Fibroblast of skin of left quadriceps (primary cell): ENCODE data around the gene YTHDF1.
"Not testable (repeated sequence)": the region's sequence is repeated elsewhere in the genome, so short reads cannot be mapped to it uniquely, and the experiment has no call there.

Experiments
- DNase-seq, 2 experiments: peaks; one replicate each; pipeline ENCODE4 v3.0.0-alpha.2; 2013; ENCODE audit warnings: low read depth in 2 of 2

Gene YTHDF1

DNA sequence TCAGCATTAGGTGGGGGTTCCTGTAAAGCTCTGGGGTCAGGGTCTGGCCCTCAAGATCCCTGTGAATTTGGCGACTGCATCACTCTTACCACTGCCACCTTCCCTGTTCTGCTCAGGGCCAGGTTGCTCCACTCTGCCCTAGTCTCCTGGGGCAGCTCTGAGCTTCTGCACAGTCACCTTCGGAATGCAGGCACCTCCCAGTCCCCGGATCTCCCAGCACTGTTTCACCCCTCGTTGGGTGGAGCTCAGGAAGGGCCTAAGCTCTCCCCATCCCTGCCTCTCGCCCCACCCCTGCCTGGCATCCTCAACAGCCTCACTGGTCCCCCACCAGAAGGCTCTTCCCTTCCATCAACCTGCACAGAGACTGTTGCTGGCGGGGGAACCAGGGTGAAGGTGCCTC lies 46.2 kb downstream of the YTHDF1 start:
- no peak for DNase-seq

DNA sequence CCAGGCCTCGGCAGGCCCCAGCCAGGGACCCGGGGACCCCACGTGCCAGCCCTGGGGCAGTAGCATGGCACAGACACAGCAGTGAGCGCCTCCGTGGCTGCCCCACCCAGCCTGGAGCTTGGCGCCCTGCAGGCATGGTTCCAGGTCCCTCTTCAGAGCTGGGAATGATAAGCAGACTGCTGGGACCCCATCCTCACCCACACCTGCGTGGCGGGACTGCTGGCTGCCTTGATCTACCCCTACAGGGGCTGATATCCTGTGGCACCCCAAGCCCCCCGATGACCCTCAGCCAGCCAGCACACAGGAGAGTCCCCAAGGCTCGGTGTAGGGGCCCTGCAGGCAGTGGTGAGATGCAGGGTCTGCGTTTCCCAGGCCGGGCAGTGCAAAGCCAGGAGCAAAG lies 47.1 kb downstream of the YTHDF1 start:
- no peak for DNase-seq

DNA sequence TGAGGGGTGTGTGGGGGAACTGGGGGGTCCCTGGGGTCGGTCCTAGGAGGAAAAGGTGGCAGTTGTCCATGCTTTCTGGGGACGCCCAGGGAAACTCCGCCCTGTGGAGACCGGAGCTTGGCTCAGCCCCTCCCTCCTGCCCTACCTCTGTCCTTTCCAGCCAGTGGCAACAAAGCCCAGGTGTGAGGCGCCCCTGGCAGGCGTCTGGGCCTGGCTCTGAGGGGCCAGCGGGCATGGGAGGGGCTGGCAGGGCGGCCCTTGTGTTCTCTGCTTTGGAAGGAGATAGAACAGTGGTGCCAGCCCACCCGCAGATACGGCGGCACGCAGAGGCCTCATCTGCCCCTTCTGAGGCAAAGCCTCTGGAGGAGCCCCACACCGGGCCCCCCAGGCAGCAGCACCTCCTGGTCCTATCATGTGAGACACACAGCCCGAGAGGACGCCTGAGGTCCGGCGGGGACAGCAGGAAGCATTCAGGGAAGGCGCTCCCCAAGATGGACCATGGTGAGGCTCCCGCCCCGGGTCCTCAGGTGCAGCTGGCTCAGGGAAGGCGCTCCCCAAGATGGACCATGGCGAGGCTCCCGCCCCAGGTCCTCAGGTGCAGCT lies 47.9 kb downstream of the YTHDF1 start:
- no peak for DNase-seq

DNA sequence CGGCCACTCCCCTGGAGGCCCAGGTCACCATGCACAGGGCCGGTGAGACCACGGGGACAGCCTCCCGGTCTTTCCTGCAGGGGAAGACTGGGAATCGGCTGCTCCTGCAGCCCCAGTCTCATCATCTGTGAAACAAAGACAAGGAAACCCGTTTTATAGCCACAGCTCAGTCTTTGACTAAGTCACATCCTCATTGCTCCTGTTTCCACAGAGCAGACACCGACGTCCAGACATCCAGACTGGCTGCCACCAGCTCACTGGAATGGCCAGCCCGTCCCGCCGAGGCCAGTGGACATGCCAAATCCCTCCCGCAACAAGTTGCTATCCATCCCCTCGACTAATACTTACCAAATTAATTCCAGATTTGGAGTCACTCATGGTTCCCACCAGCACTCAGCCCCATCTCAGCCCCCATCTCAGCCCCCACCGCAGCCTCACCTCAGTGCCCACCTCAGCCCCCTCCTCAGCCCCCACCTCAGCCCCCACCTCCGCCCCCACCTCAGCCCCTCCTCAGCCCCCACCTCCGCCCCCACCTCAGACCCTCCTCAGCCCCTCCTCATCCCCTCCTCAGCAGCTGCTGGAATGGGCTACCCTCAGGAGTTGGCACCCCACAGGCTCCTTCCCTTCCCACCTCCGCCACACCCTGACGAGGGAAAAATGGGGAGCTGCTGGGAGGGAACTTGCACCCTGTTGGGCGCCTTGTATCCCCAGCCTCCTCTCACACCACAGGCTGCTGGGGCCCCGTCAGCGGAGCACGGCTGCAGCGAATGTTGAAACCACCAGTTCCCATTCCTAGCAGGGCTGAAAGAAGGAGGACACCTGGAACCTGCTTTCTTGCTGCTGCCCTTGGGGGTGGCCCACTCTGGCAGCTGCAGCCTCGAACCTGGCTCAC lies 48.7 kb downstream of the YTHDF1 start:
- no peak for DNase-seq

DNA sequence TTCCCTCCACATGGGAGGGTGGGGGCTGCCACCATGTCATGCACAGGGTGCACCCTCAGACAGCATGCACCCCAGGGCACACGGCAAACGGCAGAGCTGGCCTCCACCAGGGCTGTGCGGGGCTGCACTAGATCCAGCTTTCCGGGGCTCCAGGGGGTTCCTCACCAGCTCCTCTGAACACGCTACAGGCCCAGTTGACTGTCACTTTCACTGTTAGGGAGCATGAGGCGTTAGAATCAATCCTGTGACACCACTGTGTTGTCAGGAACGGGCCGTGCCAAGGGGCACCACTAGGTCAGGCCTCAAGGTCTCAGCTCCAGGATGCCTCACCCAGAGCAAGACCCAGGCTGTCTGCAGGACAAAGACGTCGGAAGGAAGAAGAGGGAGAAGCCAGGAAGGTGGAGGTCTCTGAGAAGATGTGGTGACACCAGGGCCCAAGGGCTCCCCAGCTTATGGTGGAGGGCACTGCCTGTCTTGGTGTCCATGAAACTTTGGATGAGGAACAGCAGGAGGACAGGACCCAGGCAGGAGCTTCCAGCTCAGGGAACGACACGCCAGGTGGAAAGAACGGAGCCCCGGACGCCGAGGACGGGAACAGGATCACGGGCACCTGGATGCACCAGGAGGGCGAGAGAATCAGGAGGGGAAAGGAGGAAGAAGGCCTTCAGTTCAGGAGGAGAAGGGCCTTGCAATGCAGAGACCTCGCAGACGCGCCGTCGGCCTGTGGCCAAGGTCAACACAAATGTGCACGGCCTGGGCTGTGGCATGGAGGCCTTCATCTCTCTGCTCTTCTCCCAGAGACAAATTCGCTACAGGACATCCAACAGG lies 49.5 kb downstream of the YTHDF1 start:
- DNase-seq = no peak

DNA sequence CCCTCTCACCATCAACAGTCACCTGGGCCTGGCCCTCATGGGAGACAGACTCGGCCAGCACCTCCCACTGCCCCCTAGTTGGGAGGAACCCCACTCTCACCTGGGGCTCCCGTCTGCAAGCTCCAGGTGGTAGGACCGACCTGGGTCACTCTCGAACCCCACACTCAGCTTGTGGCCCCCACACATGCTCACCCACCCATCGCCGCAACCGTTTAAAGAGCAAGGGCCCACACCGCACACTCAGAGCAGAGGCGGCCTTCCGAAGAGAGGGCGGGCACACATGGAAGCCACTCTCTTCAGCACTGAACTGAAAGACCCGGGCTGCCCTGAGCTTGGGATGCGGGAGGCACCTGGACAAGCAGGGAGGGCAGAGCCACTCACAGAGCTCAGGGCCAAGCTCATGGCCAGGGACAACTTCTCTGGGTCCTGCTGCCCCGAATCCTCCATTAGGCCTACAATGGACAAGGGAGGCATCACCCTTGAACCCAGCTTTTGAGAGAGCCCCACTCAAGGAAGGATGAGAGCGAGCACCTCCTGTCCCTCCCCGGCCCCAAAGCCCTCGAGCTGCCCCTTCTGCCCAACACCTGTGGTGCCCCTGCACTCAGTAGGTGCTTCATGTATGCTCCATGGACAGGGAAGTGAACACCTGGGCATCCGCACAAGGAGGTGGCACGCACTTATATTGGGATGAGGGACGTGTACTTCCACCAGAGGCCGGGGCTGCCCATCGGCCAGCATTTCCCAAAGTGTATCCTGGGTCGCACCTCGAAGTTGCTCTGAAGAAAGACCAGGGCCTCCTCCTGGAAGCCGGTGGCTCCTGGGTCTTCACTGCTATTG lies 50.4 kb downstream of the YTHDF1 start:
- DNase-seq = no peak

DNA sequence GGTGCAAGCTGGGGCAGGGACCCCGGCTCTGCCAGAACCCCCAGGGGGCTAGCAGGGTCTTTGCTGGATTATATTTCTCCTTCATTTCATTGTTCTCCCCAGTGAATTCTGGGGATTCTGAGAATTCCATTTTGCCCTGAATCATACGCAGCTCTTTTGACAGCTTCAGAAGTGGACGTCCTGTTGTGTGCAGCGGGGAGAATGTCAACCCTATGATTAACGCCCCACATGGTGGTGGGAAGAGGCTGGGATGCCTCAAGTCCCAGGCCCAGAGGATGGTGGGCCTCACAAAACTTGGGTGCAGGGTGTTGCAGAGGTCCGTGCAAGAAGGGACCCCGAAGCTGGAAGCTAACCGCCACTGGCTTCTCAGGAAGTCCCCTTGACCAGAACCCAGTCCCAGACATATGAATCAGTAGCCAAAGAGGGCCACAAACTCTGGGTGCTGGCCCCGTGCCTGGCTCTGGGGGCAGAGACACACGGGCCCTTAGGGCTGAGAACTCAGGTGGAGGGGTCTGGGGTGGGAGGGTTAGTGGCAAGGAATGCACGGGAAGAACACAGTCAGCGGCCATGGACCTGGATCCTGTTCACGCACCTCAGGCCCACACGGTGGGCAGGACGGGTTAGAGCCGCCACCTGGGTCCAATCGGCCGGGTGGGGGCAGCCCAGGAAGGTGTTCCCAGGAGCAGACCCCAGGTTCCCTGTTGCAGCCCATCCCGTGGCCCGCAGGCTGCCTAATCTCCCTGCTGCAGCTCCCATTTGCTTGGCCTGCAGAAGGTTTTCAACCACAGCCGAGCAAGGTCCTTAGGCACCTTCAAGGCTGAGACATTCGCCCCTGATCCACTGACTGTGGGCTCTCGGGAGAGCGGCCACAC lies 51.2 kb downstream of the YTHDF1 start:
- no peak for DNase-seq

DNA sequence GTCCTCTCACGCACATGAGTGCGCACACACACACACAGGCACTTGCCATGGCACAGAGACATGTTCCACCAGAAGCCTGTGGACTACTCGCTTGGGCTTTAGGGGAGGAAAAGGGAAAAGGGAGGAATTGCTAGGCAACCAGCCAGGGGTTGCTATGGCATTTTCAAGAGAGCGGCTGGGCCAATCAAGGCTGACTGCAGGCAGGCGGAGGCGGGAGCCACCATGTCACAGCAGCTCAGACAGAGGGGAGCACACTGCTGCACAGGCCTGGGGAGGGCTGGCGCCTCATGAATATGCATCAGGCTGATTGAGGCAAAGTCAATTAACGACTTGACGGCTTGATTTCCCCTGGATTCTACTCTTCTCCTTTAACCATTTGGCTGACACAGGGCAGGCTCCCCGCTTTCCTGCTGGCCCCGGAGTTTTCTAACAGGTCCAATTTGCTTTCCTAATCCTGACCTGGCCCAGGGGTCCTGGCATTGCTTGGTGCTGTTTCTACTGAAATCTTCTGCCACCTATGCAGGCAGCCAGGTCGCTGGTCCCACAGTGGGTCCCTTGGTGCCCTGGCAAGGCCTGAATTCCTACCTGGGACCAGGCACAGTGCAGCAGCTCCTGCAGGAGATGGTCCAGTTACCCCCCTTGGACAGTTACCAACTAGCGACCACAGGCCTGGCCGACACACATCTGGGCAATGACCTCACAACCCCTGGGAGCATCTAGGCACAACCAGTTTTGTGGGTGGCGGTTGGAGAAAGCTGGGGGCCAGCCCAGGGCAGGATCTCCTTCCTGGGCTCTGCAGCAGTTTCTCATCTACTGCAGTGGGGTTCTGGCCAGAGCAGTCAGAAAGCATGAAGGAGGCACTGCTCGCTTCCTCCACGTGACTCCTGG lies 52.1 kb downstream of the YTHDF1 start:
- DNase-seq = no peak

DNA sequence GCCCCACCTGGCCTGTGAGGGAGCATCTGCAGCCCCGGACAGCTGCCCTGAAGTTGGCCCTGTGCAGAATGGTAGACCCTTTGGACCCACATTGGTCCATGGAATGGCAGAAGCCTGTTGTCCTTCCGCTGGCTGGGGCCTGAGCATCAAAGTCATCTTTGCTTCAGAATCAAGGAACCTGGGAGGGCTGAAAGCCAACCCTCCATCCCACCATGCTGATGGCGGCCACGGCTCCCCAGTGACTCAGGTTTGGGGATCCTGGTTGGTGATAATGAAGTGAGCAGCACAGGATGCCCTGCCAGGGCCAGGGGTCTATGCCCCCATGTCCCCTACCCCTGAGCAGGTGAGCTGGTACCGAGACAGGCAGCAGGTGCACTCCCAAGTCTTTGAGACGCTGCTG lies 52.8 kb downstream of the YTHDF1 start:
- DNase-seq = no peak

DNA sequence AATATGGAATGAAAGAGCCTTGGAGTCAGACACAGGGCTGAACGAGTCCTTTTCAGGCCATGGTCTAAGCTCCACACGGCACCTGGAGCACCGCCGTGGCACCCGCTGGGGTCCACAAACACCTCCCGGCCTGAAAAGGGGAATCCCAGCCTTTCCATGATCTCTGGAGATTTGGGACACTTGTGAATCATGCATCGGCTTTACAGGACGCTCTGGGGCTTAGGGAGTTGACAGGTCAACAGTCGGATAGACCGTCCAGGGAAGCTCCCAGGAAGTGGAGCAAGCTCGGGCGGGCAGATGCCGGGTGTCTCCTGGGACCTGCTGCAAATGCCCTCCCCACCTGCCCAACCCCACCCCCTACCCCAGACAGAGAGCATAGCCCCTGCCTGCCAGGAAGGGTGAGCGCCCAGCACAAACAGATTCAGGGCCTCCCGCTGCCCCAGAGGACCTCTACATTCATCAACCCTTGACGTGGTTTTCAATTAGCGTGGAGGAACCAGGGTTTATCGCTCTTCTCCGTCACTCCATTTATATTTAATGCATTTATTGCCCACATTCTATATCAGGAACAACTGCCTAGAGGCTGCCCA lies 53.6 kb downstream of the YTHDF1 start:
- DNase-seq = no peak

DNA sequence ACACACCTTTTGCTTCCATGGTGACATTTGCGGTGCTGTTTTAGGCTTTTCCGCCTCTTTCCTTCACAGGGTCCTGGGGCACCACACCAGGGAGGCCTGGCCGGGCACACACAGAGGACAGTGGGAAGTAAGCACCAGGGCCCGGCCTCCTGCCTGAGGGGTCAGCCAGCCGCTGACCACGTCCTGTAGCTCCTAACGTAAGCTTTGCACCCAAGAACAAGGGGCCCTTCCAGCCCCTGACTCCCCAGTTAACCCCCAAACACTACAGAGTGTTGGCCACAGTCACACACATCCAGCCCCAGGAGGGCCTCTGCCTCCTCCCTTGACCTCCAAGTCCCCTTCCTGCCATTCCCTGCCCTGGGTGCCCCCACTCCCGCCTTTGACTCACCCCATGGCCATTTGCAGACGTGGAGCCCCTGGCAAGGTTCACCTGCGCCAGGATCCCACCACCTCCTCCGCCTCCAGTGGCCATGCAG lies 54.7 kb downstream of the YTHDF1 start:
- no peak for DNase-seq

DNA sequence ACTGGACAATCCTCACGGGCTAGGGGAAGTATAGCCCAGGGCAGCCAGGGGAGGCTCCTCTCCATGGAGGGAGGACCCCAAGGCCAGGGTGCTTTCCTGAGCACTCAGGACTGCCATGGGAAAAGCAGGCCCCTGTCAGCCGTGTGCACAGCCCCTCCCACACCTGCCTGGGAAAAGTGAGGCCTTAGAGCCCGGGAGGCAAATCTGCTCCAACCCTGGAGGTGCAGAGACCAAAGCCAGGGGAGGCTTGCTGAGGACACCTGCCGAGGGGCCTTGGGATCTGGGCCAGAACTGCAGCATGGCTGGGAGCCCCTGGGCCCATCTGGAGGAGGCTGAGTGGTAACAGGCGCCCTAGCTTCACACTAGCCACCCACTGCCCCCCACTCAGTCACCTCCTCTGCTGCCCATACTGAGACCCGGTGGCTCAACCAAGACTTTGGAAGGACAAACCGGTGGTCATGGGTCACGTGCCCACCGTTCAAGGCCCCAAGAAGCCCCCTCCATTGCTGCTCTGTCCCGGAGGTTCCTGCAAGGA lies 55.2 kb downstream of the YTHDF1 start:
- no peak for DNase-seq

DNA sequence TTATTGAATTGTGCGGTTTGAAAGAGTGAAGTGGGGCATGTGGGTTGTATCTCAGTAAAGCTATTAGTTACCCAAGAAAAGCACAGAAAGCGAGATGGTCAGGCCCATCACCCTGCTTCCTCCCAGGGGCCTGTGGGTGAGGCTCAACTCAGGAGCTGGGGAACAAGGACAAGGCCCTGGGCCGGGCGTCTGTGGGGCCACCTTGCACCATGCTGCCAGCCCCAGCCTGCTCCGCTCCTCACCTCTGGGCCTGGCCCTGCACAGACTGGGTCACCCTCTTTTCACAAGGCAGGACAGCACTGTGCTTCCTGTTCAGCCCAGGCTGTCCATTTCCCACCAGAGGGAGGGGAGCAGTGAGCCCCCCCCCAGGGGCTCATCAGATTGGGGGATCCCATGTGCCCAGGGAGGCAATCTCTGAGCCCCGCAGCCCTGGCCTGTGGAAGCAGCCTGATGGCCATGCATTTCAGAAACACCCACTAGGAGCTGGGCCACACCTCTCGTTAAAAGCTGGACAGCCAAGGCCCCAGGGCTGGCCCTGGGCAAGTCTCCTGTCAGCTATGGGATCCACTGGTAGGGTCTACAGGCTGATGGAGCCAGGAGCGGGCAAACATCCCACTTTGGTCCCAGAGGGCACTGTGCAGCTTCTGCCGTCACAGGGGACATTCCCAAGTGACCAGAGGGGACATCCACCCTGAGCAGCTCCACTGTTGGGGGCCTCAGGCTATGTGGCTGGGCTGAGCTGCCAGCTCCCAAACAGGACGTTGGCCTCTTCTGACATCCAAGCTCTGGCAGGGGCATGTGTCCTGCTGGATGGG lies 55.9 kb downstream of the YTHDF1 start:
- no peak for DNase-seq

DNA sequence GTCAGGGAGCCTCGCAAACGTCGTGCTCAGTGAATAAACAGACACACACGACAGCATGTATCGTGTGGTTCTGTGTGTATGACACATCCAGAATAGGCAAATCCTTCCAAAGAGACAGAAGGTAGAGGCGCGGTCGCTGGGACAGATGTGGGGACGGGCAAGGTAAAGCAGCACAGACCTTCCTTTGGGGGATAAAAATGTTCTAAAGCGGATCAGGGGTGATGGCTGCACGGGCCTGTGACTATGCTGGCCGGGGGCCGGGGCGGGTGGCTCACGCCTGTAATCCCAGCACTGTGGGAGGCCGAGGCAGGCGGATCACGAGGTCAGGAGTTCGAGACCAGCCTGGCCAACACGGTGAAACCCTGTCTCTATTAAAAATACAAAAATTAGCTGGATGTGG lies 56.7 kb downstream of the YTHDF1 start:
- not testable (repeated sequence) for DNase-seq

DNA sequence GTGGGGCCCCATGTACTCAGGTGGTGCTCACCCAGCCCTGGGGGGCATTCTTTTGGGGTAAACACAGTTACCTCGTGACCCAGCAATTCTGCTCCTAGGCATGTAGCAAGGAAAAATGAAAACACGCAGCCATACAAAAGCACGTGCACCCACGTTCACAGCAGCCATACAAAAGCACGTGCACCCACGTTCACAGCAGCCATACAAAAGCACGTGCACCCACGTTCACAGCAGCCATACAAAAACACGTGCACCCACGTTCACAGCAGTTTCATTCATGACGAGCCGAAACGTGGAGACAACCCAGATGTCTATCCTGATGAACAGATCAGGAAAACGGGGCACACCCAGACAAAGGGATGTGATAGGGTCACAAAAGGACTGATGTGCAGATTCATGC lies 57.1 kb downstream of the YTHDF1 start:
- no peak for DNase-seq

DNA sequence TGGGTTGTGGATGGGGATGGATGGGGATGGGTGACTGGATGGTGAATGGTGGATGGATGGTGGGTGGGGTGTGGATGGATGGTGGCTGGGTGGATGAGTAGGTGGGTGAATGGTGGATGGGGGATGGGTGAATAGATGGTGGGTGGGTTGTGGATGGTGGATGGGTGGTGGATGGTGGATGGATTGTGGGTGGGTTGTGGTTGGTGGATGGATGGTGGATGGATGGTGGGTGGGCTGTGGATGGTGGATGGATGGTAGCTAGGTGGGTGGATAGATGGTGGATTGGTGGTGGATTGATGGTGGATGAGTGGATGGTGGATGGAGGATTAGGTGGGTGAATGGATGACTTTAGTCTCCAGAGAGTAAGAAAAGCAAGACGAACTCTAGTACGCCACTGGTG lies 57.6 kb downstream of the YTHDF1 start:
- no peak for DNase-seq

DNA sequence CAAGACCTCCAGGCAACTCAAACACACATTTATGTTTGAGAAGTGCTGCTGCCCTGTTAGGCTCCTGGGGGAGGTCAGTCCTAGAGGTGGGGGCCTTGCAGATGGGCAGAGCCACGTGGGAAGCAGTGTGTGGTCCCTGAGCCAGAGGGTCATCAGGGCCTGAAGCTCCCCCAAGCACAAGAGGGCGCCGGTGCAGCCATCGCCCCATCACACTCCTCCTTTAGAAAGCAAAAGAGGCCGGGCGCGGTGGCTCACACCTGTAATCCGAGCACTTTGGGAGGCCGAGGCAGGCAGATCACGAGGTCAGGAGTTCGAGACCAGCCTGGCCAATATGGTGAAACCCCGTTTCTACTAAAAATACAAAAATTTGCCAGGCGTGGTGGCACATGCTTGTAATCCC lies 58.5 kb downstream of the YTHDF1 start:
- not testable (repeated sequence) for DNase-seq

DNA sequence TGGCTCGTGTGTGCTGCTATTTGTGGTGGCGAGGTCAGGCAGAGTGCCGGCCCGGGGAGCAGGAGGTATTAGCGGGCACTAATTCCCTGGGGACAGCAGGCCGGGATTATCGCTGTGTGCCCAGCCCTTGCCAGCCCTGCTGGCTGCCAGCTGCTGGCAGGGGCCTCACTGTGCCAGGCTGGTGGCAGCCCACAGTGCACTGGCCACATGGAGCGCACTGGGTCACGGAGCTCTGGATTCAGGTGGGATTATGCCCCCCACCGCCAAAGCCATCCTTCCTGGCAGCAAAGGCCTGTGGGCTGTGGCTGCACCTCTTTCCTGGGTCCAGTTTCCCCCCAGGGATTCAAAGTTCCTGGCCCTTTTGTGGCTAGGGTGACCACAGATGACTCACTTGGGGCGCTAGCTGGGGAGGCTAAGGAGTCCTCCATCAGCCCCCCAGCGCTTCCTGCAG lies 59.7 kb downstream of the YTHDF1 start:
- DNase-seq = no peak
